Thymus (tissue), 11 donors: Measurements from ENCODE around the gene CYTH1. TPM values are rescaled to one million over a fixed set of nuclear protein-coding genes. Genes with fewer than 3 reads are reported as not detected.

Experiments
- DNase-seq, 9 donors: peaks; one replicate each; pipeline ENCODE4 v3.0.0-alpha.2; 2013; ENCODE audit warnings: low spot score in 9 of 9, low read depth in 6 of 9, missing footprints in 1 of 9
- H3K27ac ChIP-seq, 2 donors: one replicate each; pipeline ENCODE4 v1.5.1; 2013; ENCODE audit warnings: control low read depth in 1 of 2, low read depth in 1 of 2, low read length in 1 of 2, mild to moderate bottlenecking in 1 of 2, moderate library complexity in 1 of 2
- H3K27me3 ChIP-seq, 2 donors: one replicate each; pipeline ENCODE4 v1.5.1; 2013; ENCODE audit warnings: low read length in 1 of 2; ENCODE audit not compliant: control insufficient read depth in 2 of 2, insufficient read depth in 1 of 2
- H3K36me3 ChIP-seq, 2 donors: one replicate each; pipeline ENCODE4 v1.5.1; 2013; ENCODE audit warnings: low read length in 1 of 2, mild to moderate bottlenecking in 1 of 2, moderate library complexity in 1 of 2; ENCODE audit not compliant: control insufficient read depth in 2 of 2, insufficient read depth in 2 of 2
- H3K4me1 ChIP-seq, 2 donors: one replicate each; pipeline ENCODE4 v1.5.1; 2013; ENCODE audit warnings: low read length in 2 of 2; ENCODE audit not compliant: control insufficient read depth in 2 of 2, insufficient read depth in 2 of 2
- H3K4me3 ChIP-seq, 2 donors: one replicate each; pipeline ENCODE4 v1.5.1; 2013; ENCODE audit warnings: low read length in 2 of 2, control low read depth in 1 of 2, mild to moderate bottlenecking in 1 of 2
- H3K9me3 ChIP-seq, 2 donors: one replicate each; pipeline ENCODE4 v1.5.1; 2013; ENCODE audit warnings: low read length in 1 of 2, mild to moderate bottlenecking in 1 of 2; ENCODE audit not compliant: control insufficient read depth in 2 of 2, insufficient read depth in 1 of 2
- WGBS: extraction: QIAGEN DNeasy Blood & Tissue Kit; methylation state at CpG from one replicate; pipeline ENCODE4 v1.1.7; 2013; 5-methylcytosine and 5-hydroxymethylcytosine counted together
- polyA plus RNA-seq: library from polyadenylated mRNA; stranded (reverse); fragments of 200-250 nt; gene quantifications from one replicate; pipeline ENCODE4 v1.2.3, GENCODE V29; 2013
- total RNA-seq: library from RNA; stranded (reverse); fragments of 120-200 nt; gene quantifications from one replicate; pipeline ENCODE4 v1.2.4, GENCODE V29; 2013
- donor health status: healthy.

The CYTH1 gene
- total and polyA plus RNA-seq, 2 donors, result 39.9 to 91.7 TPM

DNA sequence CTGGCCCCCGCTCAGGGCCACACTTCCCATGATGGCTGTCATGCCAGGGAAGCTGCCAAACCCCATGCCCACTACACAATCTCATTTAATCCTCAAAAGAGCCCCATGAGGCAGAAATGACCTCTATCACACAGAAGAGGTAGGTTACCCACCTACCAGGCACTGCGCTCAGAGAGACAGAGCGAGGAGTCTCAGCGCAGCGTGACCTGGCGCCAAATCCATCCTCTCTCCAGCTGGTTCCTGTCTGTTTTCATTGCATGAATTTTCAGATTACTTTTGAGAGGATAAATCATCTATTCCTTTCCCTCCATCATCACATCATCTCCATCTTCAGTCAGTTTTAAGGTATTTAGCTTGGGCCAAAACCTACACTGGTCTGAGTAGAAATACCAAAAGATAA, 103.4 kb downstream of the CYTH1 start:
- H3K4me1 ChIP-seq, result peaks cover 0 to 4% of the 10 kb centered on the region in 2 donors
- no peaks in the 10 kb centered on the region for H3K9me3 ChIP-seq
- H3K4me3 ChIP-seq, result no peak overlapping the region
- WGBS, result 98% methylated on average over 6 of the region's 6 CpGs
- peaks cover 86% of the 10 kb centered on the region in 2 donors for H3K36me3 ChIP-seq
- DNase-seq, result no peak
- H3K27me3 ChIP-seq, result no peaks in the 10 kb centered on the region
- H3K27ac ChIP-seq, result no peak overlapping the region

GRCh38 chr17:78678222-78678557, 103.9 kb downstream of the CYTH1 start:
- no peaks in the 10 kb centered on the region for H3K27me3 ChIP-seq
- H3K9me3 ChIP-seq, result no peaks in the 10 kb centered on the region
- no peak overlapping the region for H3K27ac ChIP-seq
- H3K4me1 ChIP-seq, result peaks cover 0 to 4% of the 10 kb centered on the region in 2 donors
- WGBS, result 86% methylated on average over 11 of the region's 11 CpGs
- peaks cover 84 to 86% of the 10 kb centered on the region in 2 donors for H3K36me3 ChIP-seq
- no peak for DNase-seq
- H3K4me3 ChIP-seq, result no peak overlapping the region

GRCh38 chr17:78677303-78678221, 104.5 kb downstream of the CYTH1 start:
- Histone ChIP-seq H3K27me3 (no peaks in the 10 kb centered on the region), H3K9me3 (no peaks in the 10 kb centered on the region), H3K4me3 (no peak overlapping the region), H3K27ac (no peak overlapping the region), H3K36me3 (peaks cover 85 to 87% of the 10 kb centered on the region in 2 donors), H3K4me1 (peaks cover 0 to 4% of the 10 kb centered on the region in 2 donors)
- DNase-seq, result no peak
- 98% methylated on average over 25 of the region's 25 CpGs for WGBS

DNA sequence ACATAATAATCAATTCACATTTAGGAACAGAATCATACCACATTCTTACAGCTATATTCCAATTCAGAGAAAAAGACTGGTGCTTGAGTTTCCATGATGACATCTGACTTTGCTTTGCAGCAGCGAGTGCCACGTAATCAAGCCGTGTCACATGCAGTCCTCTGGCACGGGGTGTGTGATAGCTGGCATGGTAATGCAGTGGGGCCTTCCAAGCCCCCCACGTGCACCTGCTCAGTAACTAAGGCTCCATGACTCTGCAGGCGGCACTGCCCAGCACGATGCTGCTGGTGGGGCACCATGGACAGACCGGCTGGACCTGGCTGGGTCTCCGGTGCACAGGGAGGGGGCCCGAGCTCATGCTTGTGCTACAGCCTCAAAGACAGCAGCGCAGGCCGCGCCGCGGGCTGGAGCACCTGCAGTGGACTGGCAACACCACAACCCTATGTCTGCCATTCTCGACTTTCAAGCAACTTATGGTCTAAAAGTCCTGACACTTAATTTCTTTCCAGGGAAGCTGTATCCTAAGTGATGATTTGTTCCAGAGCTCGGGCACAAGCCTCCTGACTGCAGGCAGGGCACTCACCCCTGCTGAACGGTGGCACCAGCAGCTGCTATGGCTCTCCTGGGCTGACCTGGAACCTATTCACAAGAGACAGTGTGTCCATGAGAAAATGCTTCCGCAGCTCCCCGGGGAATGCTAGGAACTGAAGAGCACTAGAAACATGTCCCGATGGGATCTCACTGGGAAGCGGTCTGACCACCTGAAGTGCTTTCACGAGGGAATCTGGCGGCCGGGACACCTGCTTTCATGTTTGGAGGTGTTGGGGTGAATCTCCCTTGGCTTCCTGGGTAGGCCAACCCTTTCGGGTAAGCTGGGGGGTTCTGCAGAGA, 105.4 kb downstream of the CYTH1 start:
- peaks cover 80 to 88% of the 10 kb centered on the region in 2 donors for H3K36me3 ChIP-seq
- DNase-seq, result no peak
- no peaks in the 10 kb centered on the region for H3K9me3 ChIP-seq
- 98% methylated on average over 26 of the region's 26 CpGs for WGBS
- H3K4me3 ChIP-seq, result no peak overlapping the region
- H3K4me1 ChIP-seq, result peaks cover 0 to 4% of the 10 kb centered on the region in 2 donors
- H3K27me3 ChIP-seq, result no peaks in the 10 kb centered on the region
- H3K27ac ChIP-seq, result no peak overlapping the region

- WGBS, result 98% methylated on average over 15 of the region's 15 CpGs
- Histone ChIP-seq H3K9me3 (no peaks in the 10 kb centered on the region), H3K27ac (no peak overlapping the region), H3K27me3 (no peaks in the 10 kb centered on the region), H3K4me3 (no peak overlapping the region), H3K4me1 (peaks cover 0 to 4% of the 10 kb centered on the region in 2 donors), H3K36me3 (peaks cover 72 to 81% of the 10 kb centered on the region in 2 donors)
- DNase-seq, result no peak
Observed at GRCh38 chr17:78675836-78676235, 106.2 kb downstream of the CYTH1 start.

DNA sequence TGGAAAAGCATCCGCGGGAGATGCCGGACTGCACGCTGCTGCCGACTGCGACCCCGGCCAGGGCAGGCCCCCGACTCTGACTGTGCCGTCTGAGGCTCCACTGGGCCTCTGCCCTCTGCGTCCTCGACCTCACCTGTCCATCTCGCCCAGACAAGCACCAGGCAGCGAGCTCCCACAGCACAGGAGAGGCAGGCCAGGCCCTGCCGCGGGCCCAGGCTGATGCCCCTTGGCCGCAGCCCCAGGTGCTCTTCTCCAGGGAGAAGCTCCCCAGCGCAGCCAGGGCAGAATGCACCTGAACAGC, 106.8 kb downstream of the CYTH1 start:
- Histone ChIP-seq H3K27me3 (no peaks in the 10 kb centered on the region), H3K9me3 (no peaks in the 10 kb centered on the region), H3K4me3 (no peak overlapping the region), H3K4me1 (peaks cover 0 to 4% of the 10 kb centered on the region in 2 donors), H3K27ac (no peak overlapping the region), H3K36me3 (peaks cover 67 to 75% of the 10 kb centered on the region in 2 donors)
- 95% methylated on average over 17 of the region's 17 CpGs for WGBS
- DNase-seq, result no peak

GRCh38 chr17:78674595-78675315, 107.3 kb downstream of the CYTH1 start:
- no peak overlapping the region for H3K4me3 ChIP-seq
- peaks cover 0 to 4% of the 10 kb centered on the region in 2 donors for H3K4me1 ChIP-seq
- no peaks in the 10 kb centered on the region for H3K9me3 ChIP-seq
- no peak for DNase-seq
- H3K36me3 ChIP-seq, result peaks cover 62 to 70% of the 10 kb centered on the region in 2 donors
- H3K27me3 ChIP-seq, result no peaks in the 10 kb centered on the region
- WGBS, result 96% methylated on average over 28 of the region's 28 CpGs
- H3K27ac ChIP-seq, result no peak overlapping the region

- no peak for DNase-seq
- Histone ChIP-seq H3K4me3 (no peak overlapping the region), H3K27me3 (no peaks in the 10 kb centered on the region), H3K27ac (no peak overlapping the region), H3K36me3 (peaks cover 56 to 64% of the 10 kb centered on the region in 2 donors), H3K4me1 (peaks cover 0 to 4% of the 10 kb centered on the region in 2 donors), H3K9me3 (no peaks in the 10 kb centered on the region)
- WGBS, result 94% methylated on average over 5 of the region's 5 CpGs
Observed at GRCh38 chr17:78674156-78674555, 107.9 kb downstream of the CYTH1 start.
